Stimulated activated CD4-positive, alpha-beta T cell treated with anti-CD3 and anti-CD28 coated beads, Interleukin-4, amount 100 ng/mL, for 1 hour (primary cell): ENCODE measurements around the gene ALG12.
A peak's percentile ranks its signal among the peaks of the same experiment; 100 is the strongest.
"Not testable (repeated sequence)": the region's sequence is repeated elsewhere in the genome, so short reads cannot be mapped to it uniquely, and the experiment has no call there.

ENCODE experiments used
- DNase-seq: peaks from one replicate; pipeline ENCODE4 v3.0.0-alpha.2; 2020

The ALG12 gene

DNA sequence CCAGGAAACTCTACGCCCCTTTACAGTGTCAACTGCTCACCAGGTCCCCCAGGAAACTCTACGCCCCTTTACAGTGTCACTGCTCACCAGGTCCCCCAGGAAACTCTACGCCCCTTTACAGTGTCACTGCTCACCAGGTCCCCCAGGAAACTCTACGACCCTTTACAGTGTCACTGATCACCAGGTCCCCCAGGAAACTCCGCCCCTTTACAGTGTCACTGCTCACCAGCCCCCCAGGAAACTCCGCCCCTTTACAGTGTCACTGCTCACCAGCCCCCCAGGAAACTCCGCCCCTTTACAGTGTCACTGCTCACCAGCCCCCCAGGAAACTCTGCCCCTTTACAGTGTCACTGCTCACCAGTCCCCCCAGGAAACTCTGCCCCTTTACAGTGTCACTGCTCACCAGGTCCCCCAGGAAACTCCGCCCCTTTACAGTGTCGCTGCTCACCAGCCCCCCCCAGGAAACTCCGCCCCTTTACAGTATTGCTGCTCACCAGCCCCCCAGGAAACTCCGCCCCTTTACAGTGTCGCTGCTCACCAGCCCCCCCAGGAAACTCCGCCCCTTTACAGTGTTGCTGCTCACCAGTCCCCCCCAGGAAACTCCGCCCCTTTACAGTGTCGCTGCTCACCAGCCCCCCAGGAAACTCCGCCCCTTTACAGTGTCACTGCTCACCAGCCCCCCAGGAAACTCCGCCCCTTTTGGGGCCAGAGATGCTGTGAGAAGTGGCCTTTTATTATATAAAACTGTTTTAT lies 27.0 kb upstream of the ALG12 start:
- not testable (repeated sequence) for DNase-seq

DNA sequence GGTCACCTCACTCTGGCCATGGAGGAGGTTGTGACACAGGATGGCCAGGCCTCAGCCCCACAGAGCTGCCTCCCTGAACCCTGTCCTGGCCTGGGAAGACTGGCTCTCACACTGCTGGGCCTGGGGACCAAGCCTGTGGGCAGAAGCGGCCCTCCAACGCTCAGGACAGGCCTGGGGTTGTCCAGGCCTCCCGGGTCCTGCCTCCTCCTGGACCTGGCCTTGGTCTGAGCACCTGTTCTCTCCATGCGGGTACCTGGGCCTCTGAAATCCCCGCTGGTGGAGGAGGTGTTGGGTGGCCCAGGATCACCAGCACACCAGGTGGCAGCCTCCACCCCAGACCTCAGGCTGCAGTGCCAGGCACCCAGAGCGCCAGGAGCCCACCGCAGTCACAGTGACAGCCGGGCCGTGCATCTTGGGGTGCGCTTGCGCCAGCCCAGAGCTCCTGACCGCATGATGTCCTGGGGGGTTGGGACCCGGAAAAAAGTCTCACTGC lies 26.2 kb upstream of the ALG12 start:
- DNase-seq = no peak

DNA sequence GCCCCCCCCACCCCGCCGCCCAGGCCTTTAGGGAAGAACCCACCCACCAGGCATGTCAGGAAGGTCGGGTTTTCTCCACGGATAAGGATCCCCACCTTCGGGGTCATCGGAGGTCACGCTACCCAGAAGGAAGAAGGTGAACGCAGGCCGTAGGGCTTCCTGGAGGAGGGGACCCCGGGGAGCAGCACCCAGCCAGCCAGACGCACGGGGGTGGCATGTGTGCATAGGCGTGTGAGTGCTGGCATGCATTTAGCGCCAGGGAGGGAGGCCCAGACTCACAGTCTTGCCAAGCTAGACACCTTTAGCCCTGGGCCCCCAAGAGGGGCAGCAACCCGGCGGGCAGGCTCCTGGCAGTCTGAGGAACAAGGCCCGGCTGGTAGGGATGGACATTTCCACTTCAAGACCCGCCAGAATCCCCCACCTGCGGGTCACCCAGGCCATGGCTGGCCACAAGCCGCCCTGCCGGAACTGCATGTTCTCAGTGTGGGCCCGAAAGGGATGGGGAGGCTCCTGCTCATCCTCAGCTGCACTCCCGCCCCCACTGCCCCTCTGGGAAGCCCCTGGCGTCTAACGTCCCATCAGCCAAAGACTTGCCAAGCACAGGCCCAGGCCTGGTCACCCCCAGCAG lies 25.6 kb upstream of the ALG12 start:
- DNase-seq = no peak

DNA sequence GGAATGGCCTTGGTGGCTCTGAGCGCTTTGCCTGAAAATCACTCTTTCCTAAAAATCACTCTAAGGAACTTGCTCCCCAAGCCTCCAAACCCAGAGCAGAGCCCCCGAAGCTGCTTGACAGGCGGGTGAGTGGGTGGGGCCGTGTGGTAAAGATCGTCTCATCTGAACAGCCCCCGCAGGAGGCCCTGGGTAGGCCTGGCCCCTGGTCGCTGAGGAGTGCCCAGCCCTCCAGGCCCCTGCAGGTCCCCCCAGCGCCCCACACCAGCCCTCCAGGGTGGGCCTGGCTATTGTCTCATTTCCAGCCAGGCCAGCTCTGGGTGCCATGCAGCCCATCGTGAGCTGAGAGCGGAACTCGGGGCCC lies 25.1 kb upstream of the ALG12 start:
- DNase-seq = no peak

DNA sequence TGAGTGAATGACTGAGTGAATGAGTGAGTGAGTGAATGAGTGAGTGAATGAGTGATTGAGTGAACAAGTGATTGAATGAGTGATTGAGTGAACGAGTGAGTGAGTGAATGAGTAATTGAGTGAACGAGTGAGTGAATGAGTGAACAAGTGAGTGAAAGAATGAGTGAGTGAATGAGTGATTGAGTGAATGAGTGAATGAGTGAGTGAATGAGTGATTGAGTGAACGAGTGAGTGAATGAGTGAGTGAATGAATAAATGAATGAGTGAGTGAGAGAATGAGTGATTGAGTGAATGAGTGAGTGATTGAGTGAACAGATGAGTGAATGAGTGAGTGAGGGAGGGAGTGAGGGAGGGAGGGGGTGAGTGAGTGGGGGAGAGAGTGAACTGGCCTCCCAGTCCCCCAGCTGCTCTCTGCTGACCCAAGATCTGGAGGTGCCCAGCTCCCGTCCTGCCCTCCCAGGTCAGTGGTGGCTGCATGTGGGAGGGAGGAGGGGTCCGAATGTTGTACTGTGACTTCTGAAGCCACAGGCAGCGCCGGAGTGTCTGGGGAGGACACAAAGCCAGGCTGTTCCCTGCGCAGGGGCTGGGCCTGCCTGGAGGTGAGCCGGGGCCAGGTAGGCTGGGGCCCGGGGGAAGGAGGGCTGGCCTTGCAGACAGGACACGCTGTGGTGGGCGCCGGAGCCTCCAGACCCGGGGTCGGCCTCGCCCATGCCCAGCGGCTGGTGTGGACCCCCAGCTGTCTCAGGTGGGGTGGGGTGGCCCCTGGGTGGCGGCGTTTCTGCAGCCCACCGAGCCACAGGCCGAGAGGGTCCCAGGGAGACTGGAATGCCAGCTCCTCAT lies 24.5 kb upstream of the ALG12 start:
- DNase-seq = no peak

DNA sequence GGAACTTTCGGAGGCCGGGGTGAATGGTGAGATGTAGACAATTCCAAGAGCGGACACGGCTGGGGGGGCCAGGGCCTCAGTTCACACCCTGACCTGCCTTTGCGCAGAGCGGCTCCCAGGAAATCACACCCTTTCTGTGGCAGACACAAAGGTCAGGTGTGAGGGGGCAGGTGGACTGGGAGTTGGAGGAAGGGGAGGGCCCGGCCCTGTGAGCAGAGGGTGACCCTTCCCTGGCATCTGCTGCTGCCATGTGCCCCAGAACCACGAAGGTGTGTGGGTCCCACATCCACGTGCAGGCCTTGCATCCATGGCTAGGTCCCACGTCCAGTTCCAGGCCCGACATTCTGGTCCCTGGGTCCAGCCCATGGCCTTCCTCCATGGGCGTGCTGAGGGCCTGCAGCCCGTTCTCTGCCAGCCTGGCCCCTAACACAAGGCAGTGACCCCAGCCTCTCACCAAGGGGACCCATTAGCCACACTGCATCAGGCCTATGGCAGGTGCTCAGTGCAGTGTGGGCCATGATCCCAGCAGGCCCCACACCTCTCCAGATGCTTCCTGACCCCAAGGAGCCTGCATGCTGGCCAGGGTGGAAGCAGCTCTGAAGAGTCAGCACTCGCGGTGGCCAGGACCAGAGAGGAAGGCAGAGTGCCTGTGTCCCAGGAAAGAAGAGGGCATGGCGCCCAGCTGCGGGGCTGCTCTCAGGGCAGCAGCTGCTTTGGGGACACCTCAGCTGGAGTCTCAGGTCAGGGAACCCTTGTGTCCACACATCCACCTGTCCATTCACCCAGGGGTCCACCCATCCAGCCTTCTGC lies 23.5 kb upstream of the ALG12 start:
- DNase-seq = no peak

DNA sequence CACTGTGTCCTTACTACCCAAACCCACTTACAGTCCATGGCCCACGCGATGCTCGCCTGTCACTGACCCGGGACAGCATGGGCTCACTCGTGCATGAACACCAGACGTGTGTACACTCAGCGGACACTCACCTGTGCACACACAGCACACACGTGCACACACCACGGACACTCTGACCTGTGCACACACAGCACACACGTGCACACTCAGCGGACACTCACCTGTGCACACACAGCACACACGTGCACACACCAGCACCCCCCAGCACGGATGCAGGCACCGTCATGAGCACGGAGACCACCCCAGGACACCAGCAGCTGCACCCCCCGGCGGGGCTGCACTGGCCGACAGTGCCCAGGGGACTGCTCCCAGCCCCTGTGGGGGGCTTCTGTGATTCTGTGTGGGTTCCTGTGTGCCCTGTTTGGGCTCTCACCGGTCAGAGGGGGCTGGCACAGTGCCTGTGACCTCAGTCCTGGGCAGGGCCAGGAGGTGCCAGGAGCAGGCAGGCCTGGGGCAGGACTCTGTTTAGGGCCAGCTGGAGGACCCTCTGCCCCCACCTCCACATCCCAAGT lies 20.4 kb upstream of the ALG12 start:
- DNase-seq = no peak

DNA sequence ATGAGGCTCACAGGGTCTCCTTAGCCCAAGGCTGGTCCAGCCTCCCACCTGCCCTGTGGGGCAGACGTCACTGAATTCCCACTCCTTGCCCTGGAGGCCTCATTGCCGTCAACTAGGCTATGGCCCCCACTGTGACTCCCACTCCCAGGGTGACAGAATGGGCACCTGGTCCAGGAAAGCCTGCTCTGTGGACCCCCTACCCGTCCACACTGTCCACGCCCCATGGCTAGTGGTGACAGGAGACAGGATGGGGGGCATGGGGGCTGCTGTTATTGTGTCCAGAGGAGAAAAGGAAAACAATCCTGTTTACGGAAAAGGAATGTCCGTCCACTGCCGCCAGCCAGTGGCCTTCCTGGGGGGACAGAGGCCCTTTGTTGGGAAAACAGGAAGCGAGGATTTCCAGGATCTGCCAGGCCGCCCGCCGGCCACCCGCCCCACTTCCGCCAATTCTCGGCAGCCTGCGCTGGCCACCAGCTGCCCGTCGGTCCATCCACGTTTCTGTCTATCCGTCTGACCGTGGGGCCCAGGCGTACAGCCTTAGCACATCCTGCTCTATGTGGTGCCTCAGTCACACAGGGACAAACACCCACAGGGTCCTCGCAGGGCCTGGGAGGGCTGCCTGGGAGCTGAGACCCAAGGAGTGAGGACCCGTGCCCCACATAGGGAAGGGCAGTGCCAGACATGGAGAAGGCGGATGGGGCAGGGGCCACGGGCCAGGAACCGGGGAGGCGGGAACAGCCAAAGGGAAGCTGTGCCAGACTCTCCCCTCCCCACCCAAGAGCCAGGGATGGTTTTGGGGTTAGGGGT lies 19.7 kb upstream of the ALG12 start:
- no peak for DNase-seq

DNA sequence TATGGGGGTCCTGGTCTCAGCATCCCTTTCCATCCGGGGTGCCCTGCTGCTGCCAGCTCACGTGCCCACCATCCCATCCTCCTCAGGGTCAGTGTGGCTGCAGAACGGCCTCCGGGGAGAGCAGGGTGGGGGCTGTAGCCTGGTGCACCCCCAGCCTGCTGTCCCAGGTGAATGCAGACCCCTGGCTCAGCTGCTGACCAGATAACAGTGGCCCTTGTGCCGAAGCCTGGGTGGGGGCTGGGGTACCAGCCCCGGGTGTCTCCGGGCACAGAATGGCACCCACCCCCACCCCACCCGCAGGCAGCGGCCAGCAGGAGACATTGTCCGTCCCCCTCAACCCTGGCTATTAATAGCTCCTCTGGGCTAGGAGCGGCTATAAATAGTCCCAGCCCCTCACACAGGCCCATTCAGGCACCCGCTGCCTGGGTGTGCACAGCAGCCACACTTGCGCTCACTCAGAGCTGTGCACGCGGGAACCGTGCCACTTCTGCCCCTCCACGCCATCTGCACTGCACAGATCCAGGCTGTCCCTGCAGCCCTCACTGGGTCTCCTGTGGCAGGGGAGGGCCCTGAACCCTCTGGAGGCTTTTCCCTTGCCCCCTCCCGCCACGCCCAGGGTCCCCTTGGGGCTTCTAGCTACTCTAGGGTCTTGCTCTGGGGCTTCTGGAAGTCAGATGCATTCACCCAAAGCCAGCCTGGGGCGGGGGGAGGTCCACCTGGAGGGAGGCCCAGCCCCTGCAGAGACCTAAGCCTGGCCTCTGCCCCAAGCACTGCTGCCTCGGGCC lies 18.9 kb upstream of the ALG12 start:
- no peak for DNase-seq

DNA sequence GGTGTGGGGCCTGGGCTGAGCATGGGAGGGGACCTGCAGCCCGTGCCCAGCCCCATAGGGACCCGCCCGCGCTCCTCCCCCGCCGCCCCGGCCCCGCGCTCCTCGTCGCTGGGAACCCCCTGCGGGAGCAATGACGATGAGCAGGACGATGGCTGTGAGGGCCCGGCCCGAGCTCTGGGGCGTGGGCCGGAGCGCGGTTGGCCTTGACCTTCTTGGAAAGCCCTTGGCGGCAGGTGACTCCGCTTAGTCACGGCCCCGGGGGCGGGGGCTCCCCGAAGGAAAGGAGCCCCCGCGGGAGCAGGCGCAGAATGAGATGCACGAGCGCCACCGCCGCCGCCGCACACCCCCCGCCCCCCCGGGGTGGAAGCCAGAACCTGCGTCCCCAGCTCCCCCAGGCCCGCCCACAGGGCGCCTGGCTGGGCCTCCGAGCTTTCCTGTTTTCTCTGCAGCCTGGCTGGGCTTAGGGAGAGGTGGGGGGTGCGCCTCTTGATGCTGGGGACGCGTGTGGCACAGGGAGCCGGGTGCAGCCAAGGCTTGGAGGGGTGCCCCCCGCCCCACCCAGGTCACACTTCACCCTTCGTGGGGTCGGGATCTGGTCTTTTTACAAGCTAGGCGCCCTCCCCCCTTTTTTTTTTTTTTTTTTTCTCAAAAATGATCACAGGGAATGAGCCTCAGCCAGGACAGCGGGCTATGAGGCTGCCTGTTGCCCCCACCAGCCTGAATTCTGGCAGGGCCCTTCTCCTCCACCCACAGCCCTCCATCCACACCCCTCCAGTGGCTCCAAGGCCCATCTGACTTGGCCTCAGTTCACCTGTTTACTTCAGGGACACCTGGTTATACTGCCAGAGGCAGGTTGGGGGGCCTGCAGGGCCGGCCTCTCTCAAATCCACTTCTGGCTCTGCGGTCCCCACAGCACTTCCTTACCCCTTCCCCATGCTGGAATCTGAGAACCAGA lies 18.1 kb upstream of the ALG12 start:
- peak; percentile 98 for DNase-seq

DNA sequence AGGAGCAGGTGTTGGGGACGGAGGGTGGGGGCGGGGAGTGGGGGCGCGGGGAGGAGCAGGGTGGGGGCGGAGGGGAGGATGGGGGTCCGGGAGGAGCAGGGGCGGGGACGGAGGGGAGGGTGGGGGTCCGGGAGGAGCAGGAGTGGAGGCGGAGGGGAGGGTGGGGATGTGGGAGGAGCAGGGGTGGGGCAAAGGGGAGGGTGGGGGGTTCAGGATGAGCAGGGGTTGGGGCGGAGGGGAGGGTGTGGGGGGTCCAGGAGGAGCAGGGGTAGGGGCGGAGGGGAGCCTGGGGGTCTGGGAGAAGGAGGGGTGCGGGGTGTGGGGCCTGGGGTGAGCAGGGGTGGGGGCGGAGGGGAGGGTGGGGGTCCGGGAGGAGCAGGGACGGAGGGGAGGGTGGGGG lies 17.3 kb upstream of the ALG12 start:
- peak; percentile 43 for DNase-seq

DNA sequence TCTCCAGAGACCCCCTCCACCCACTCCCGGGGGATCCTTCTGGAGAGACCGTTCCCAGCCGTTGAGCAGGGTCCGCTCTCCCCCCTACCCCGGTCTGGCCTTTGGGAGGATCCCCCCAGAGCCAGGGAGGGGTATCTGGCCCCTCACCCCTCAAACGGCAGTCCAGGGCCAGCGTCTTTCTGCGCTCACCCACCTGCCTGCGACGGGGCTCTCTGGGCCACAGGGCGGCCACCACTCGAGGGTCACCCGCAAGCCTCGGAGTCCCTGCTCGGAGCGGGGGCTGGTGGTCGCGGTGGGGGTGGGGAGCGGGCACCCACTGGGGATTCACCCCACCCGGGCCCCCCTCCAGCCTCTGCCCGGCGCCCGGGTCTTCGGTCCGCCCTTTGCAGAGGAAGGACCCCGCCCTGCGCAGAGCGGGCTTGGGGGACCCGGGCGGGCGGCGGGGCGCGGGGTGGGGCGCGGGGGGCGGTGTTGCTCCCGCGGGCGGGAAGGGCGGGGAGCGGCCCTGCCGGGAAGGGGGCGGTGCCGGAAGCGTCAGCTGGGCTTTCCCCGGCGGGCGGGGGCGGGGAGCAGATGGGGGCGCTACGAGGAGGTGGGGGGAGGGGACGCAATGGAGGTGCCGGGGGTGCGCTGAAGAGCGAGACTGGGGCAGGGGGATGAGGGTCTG lies 16.8 kb upstream of the ALG12 start:
- peak; percentile 92 for DNase-seq

DNA sequence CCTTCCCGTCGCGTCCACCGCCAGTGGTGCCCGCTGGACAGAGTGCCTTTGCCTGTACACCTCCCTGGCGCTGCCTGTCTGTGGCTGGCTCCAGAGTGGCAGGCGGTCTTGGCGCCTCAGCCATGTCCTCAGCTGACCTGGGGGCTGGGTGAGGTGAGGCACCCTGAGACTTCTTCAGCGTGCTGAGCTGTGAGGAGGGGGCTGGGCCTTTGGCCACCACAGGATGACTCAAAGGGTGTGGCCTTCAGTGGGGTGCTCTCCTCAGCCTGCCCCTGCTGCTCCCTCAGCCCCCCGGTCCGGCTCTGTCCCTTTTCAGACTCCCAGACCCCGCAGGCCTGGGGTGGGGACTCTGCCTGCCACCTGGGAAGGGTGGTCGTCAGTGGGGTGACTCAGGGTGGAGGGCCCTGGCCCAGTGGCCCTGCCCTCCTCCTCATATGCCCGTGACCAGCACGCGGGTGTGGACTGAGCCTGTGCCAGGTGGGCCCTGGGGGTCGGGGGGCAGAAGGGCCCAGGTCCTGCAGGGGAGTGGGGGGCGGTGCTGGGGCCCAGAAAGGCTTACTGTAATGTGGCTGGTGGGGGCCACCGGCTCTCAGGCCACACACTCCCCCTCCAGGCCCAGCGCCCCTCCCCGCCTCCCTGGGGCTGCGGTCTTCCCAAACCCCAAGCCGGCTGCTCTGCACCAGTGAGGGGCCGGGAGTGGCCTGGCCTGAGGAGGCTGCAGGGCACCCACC lies 16.1 kb upstream of the ALG12 start:
- DNase-seq = no peak

DNA sequence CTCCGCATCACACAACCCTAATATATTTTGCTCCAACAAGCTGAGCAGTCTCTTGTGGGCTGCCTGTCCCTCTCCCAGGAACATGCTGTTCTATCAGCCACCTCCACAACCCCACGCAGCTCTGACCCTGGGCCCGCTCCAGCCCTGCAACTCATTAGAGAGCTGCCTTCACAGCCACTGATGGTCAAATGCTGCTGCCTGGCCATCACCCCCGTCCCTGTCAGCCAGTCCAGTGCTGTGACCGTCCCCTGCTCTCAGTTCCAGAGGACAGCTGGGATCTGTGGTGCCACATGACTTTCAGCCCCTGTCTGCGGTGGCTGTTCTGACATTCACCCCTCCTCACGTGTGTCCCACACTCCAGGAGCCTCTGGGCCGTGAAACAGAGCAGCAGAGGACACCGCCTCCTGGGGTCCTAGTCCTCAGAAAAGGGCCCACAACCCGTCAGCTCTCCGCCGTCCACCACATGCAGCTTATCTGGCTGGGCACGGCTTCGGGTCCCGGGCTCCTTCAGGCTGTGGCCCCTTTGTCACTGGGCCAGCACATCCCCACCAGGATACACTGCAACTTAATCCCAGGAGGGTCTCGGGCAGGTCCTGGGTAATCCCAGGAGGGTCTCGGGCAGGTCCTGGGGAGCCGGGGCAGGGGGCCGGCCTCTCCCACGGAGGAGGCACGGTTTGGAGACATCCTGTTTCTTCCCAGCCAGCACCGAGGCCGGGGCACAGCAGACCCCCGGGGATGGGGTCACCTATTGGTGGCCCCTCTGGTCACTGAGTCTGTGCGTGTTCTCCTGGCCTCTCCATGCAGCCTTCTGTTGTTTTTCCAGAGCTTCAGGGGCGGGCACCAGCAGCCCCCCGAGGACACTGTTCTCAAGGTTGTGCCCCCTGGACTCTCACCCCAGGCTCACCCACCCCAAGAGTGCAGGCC lies 15.3 kb upstream of the ALG12 start:
- DNase-seq = no peak

DNA sequence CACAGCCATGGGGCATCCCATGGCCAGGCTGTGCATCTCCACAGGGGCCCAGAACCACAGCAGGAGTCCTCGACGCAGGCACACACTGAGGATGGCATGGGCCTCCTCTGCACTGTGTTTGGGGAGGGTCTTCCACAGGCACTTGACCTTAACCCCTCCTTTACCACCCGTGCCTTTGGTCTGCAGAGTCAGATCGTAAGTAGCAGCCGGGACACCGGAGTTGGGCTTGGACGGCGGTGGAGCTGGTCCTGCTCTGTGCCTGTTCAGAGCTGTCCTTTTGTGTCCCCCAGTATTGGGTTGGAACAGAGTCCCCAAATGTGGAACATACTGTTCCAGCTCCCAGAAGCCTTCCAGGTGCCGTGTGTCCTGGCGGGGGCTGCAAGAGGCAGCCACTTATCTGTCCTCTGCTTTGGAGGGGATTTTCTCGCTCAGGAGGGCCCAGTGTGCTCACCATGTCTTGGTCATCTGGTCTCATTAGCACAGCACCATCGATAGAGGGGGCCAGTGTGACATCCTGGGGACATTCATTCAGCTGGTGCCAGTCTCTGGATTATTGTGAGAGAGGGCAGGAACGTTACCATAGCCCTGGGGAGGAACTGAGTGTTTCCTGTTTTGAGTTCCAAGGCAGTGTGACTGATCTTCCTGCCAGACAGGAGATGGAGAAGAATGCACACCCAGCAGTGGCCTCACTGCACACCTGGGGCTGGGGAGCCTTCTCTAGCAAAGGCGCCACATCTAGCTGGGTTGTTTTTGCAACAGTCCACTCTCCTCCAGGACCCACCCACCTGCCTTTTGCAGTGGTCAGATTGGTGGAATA lies 12.6 kb upstream of the ALG12 start:
- DNase-seq = no peak

DNA sequence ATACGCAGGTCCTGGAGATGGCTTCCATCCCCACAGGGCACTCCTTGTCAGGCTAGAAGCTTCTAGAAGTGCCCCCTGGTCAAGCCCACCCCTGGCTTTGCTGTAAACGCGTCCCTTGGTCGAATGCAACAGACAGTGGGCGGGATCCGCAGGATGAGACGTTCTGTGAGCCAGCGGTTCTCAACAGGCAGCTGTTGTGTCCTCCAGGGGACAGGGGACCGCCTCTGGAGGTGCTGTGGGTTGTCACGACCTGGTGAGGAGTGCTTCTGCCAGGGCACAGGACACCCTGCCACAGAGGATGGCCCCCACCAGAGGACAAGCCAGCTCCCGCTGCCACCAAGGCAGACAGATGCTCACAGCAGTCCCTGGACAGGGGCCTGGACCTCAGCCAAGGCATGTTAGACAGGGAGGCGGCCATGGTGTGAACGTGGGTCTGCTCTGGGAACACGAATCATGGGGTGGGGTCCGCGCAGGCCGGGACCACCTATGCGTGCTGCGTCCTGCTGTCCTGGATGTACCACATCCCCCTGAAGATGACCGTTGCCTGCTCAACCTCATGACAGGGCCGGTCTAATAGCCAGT lies 11.8 kb upstream of the ALG12 start:
- no peak for DNase-seq
